ENCODE results near the gene CHST2. TPM values are rescaled to one million over a fixed set of nuclear protein-coding genes. Genes with fewer than 3 reads are reported as not detected.

The CHST2 gene
- polyA plus RNA-seq, 3 donors from 2014 or later, result 105 to 117 (median 116) TPM

DNA sequence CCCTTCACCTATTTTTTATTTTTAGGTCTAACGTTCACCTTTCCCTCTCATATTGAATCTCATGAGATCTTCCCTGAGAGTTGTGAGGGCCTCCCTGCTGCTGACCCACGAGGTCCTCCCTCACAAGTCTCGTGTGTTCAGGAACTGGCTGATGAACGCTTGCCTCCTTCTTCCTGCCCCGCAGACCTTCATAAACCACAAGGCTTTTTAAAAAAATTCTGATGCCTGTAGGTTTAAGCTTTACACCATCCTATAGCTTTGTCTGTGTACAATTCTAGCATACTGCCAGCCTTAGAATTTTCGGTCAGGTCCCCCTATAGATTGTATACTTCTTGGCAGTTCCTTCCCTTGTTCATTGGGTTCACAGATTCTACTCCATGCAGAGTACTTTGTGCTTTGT lies 50.5 kb downstream of the CHST2 start:
- Mint-ChIP-seq H3K4me1 (peaks cover 96 to 100% of the 10 kb centered on the region in 2 donors), H3K36me3 (peaks cover 0 to 10% (median 9%) of the 10 kb centered on the region in 3 donors), H3K9me3 (peaks cover 0 to 8% (median 0%) of the 10 kb centered on the region in 6 donors), H3K27me3 (ENCODE audit: low read depth in 3 of 3) (peaks cover 0 to 1% (median 0%) of the 10 kb centered on the region in 3 donors), H3K4me3 (peak overlapping the region; percentile 68 to 80 (median 74)), H3K27ac (peak overlapping the region; percentile 86 to 95 (median 94))
- DNase-seq, result peak; percentile 44 to 46 (median 45)

DNA sequence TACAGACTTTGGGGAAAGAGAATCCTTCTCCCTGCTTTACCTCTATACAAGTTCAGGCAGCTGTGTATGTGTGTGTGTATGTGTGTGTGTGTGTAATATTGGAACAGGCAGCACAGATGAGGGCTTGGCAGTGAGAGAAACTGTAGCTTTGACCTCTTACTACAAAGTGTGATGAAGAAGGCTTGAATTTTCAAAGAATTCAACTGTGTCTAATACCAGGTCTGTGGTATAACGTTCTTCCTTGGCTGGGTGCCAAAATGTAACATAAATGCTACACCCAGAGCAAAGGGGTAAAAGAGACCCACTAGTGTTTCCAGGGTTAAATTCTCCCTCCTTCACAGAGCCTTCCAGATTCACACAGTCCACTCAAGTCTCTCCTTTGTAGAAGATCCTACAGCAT lies 51.1 kb downstream of the CHST2 start:
- H3K4me1 Mint-ChIP-seq, result peaks cover 96 to 100% of the 10 kb centered on the region in 2 donors
- H3K36me3 Mint-ChIP-seq, result peaks cover 4 to 13% (median 10%) of the 10 kb centered on the region in 3 donors
- peak overlapping the region; percentile 86 to 95 (median 94) for H3K27ac Mint-ChIP-seq
- H3K4me3 Mint-ChIP-seq, result peak overlapping the region; percentile 68 to 83 (median 75)
- peaks cover 0 to 8% (median 0%) of the 10 kb centered on the region in 6 donors for H3K9me3 Mint-ChIP-seq
- H3K27me3 Mint-ChIP-seq (ENCODE audit: low read depth in 3 of 3), result peaks cover 0 to 1% (median 0%) of the 10 kb centered on the region in 3 donors
- DNase-seq, result peak in 2 of 3 donors; percentile 42 to 43

DNA sequence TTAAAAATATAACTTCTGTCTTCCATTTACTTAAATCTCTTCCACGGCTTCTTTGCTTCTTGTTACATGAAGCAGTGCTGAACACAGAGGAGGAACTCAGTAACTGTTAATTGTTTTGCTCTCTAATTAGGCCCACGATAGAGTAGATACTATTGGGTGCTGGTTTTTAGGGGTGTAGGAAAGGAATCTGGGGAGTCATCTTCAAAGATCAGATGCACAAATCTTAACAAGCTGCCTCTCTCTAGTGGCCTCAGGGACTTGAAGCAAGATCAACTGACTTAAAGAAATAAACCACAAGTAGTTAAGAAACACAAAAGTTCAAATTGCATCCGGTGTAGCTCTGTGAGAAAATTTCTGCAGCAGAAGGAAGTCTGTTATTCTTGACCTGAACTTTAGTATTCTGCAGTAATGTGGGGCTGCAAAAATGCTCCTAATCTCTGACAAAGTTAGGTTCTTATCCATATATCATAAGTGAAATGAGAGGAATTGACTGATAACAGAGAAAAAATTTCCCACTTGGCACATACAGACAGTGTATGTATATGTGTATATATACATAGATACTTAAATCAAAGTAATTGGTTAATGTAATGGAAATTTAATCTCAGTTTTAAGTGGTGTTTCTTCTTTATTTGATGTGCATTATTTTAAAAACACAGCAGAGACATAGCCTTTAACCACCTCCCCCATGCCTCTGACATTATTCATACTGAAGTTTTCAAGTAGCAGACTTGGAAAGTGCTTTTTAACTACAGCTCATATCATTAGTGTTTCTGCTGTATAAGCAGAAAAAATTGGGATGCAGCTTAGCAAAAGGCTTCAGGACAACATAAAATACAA lies 51.8 kb downstream of the CHST2 start:
- peak; percentile 37 to 47 (median 44) for DNase-seq
- Mint-ChIP-seq H3K27ac (peak overlapping the region; percentile 86 to 95 (median 94)), H3K9me3 (peaks cover 0 to 8% (median 0%) of the 10 kb centered on the region in 6 donors), H3K27me3 (ENCODE audit: low read depth in 3 of 3) (peaks cover 0 to 1% (median 0%) of the 10 kb centered on the region in 3 donors), H3K4me1 (peaks cover 90 to 94% of the 10 kb centered on the region in 2 donors), H3K36me3 (peaks cover 4 to 13% (median 10%) of the 10 kb centered on the region in 3 donors), H3K4me3 (peak overlapping the region; percentile 68 to 83 (median 73))

GRCh38 chr3:143172062-143172794 lies 52.7 kb downstream of the CHST2 start:
- Mint-ChIP-seq H3K27me3 (ENCODE audit: low read depth in 3 of 3) (peaks cover 0 to 1% (median 0%) of the 10 kb centered on the region in 3 donors), H3K4me1 (peaks cover 85 to 86% of the 10 kb centered on the region in 2 donors), H3K9me3 (peaks cover 0 to 8% (median 0%) of the 10 kb centered on the region in 6 donors), H3K27ac (peak overlapping the region; percentile 86 to 95 (median 93)), H3K36me3 (peaks cover 4 to 13% (median 10%) of the 10 kb centered on the region in 3 donors), H3K4me3 (peak overlapping the region; percentile 53 to 75 (median 69))
- no peak for DNase-seq

DNA sequence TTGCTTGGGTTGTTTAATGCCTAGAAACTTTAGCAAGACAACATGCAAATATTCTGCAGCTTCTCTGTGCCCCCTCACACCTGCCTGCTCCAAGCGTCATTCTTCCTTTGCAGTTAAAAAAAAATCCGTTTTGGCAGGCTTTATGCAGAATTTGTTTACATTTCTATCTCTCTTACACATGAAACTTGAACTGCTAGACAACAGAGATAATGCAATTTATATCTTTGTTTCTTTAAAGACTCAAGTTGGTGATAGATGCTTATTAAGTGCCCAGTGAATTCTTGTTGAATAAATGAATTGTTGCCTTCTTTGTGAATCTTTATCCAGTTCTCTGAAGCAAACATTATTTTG lies 53.2 kb downstream of the CHST2 start:
- H3K4me1 Mint-ChIP-seq, result peaks cover 80 to 82% of the 10 kb centered on the region in 2 donors

GRCh38 chr3:143173242-143173641 lies 53.7 kb downstream of the CHST2 start:
- H3K27me3 Mint-ChIP-seq (ENCODE audit: low read depth in 3 of 3), result peaks cover 0 to 4% (median 0%) of the 10 kb centered on the region in 3 donors
- peaks cover 4 to 13% (median 10%) of the 10 kb centered on the region in 3 donors for H3K36me3 Mint-ChIP-seq
- peak overlapping the region; percentile 86 to 95 (median 93) for H3K27ac Mint-ChIP-seq
- H3K4me3 Mint-ChIP-seq, result peak overlapping the region; percentile 53 to 73 (median 68)
- H3K9me3 Mint-ChIP-seq, result peaks cover 0 to 8% (median 0%) of the 10 kb centered on the region in 6 donors
- H3K4me1 Mint-ChIP-seq, result peaks cover 75 to 80% of the 10 kb centered on the region in 2 donors
- DNase-seq, result no peak

More for the DNA sequence above, 53.2 kb downstream of the CHST2 start:
- DNase-seq, result no peak
- Mint-ChIP-seq H3K4me3 (peak overlapping the region; percentile 53 to 73 (median 68)), H3K9me3 (peaks cover 0 to 8% (median 0%) of the 10 kb centered on the region in 6 donors), H3K27me3 (ENCODE audit: low read depth in 3 of 3) (peaks cover 0 to 4% (median 0%) of the 10 kb centered on the region in 3 donors), H3K36me3 (peaks cover 4 to 13% (median 10%) of the 10 kb centered on the region in 3 donors), H3K27ac (peak overlapping the region; percentile 86 to 95 (median 93))

Other genes with a start within 250 kb of the CHST2 start
- gene PCOLCE2, start 230.7 kb upstream of the CHST2 start, polyA plus RNA-seq, result not detected
- not detected for gene PAQR9, start 156.1 kb upstream of the CHST2 start, polyA plus RNA-seq
- gene U2SURP, start 118.2 kb upstream of the CHST2 start, polyA plus RNA-seq, result 100 to 1,000 TPM in 1 of 3 donors, 10 to 100 TPM in 2; 82.7 to 120 (median 86.0) TPM

Data from immature natural killer cell (primary cell).